Measurements from ENCODE around the gene NAA60.

NAA60 gene

GRCh38 chr16:3529175-3529574 lies 85.7 kb downstream of the NAA60 start:
- H3K4me3 ChIP-seq (ENCODE audit: low read depth, low read length), result no peak overlapping the region
- POLR2A ChIA-PET, result no interaction called here
- TF ChIP-seq CTCF (IDR thresholded peaks at IDR 0.05; ENCODE audit: insufficient read depth, low read length, missing control alignments), result no peak
- CTCF ChIA-PET, result interaction anchor here (1.2 kb wide), 1 partner anchor 24 kb away, joined by 3 read pairs; no protein-coding TSS in a partner anchor
- no peak for DNase-seq (ENCODE audit: low read depth, low spot score)

GRCh38 chr16:3530371-3530914 lies 87.0 kb downstream of the NAA60 start:
- DNase-seq (ENCODE audit: low read depth, low spot score), result no peak
- H3K4me3 ChIP-seq (ENCODE audit: low read depth, low read length), result no peak overlapping the region
- no peak for TF ChIP-seq CTCF (IDR thresholded peaks at IDR 0.05; ENCODE audit: insufficient read depth, low read length, missing control alignments)
- POLR2A ChIA-PET, result no interaction called here
- CTCF ChIA-PET, result interaction anchor here (0.9 kb wide), 1 partner anchor 9 kb away, joined by 3 read pairs; no protein-coding TSS in a partner anchor

GRCh38 chr16:3532741-3533140 lies 89.3 kb downstream of the NAA60 start:
- ChIA-PET POLR2A (no interaction called here), CTCF (no interaction called here)
- no peak for DNase-seq (ENCODE audit: low read depth, low spot score)
- no peak overlapping the region for H3K4me3 ChIP-seq (ENCODE audit: low read depth, low read length)
- no peak for TF ChIP-seq CTCF (IDR thresholded peaks at IDR 0.05; ENCODE audit: insufficient read depth, low read length, missing control alignments)

GRCh38 chr16:3534126-3534525 lies 90.6 kb downstream of the NAA60 start:
- ChIA-PET CTCF (interaction anchor here (1.6 kb wide), 1 partner anchor 33 kb away, joined by 3 read pairs; no protein-coding TSS in a partner anchor), POLR2A (no interaction called here)
- no peak for TF ChIP-seq CTCF (IDR thresholded peaks at IDR 0.05; ENCODE audit: insufficient read depth, low read length, missing control alignments)
- H3K4me3 ChIP-seq (ENCODE audit: low read depth, low read length), result no peak overlapping the region
- no peak for DNase-seq (ENCODE audit: low read depth, low spot score)

GRCh38 chr16:3536271-3536731 lies 92.8 kb downstream of the NAA60 start:
- no peak for TF ChIP-seq CTCF (IDR thresholded peaks at IDR 0.05; ENCODE audit: insufficient read depth, low read length, missing control alignments)
- ChIA-PET CTCF (interaction anchor here (1.6 to 3.0 kb wide), 2 partner anchors 9 to 12 kb away, joined by 5 to 20 read pairs; no protein-coding TSS in a partner anchor), POLR2A (interaction anchor here (0.7 kb wide), 1 partner anchor 313 kb away, joined by 3 read pairs; no protein-coding TSS in a partner anchor)
- DNase-seq (ENCODE audit: low read depth, low spot score), result peak; percentile 76
- H3K4me3 ChIP-seq (ENCODE audit: low read depth, low read length), result no peak overlapping the region
